HG03095 (cell line): ENCODE measurements around the gene CRISPLD2.
"Not testable (repeated sequence)": the region's sequence is repeated elsewhere in the genome, so short reads cannot be mapped to it uniquely, and the experiment has no call there.

Experiments used
- ATAC-seq: cut with Tn5 transposase; IDR thresholded peaks from one replicate; pipeline ENCODE4 v1.9.1; 2021; ENCODE audit warnings: moderate library complexity; ENCODE audit not compliant: unreplicated experiment

CRISPLD2 gene

DNA sequence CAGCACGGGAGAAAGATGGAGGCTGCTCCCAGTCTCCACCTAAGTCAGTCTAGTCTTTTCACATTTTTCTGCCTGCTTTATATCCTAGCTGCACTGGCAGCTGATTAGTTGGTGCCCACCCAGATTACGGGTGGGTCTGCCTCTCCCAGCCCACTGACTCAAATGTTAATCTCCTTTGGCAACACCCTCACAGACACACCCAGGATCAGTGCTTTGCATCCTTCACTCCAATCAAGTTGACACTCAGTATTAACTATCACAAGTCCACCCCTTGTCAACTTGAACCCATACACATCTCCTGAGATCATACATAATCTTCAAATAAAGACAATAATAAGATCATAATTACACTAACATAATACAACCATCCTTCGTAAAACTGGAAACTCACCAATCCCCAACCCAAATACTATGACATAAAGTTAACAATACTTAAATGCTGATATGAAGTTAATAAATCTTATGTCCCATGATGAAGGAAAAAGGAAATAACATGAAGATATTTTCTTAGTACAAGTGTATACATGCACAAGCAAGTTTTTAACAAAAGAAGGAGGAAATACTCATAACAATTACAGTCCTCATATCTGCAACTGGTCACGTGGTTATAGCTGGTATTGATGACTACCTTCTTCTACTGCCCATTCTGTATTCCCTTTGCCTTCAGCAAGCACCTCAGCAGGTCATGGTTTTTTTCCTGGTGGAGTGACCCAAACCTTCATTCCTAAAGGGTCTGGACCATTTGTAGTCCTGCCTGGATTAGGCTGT, 35.8 kb downstream of the CRISPLD2 start:
- not testable (repeated sequence) for ATAC-seq

- ATAC-seq: not testable (repeated sequence)
These were observed 36.4 kb downstream of the CRISPLD2 start for GRCh38 chr16:84856203-84856581.

- not testable (repeated sequence) for ATAC-seq
These were observed 37.0 kb downstream of the CRISPLD2 start for GRCh38 chr16:84856811-84857210.

DNA sequence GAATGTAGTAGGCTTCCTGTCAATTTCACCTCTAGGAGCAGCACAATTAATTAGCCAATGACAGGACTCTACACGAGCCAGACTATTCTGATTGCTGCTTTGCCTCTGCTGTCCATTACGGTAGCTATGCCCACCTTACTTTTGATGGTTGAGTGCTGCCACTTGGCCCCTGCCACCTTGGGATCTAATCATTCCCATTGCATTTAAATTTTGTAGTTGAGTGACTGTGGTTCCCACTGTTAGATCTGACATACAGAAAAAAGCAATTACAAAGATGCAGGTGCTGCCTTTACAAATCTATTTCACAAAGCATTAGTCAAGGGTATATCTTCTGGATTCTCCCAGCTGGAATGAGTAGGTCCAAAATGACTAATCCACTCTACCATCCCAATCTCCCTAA, 39.9 kb downstream of the CRISPLD2 start:
- no peak for ATAC-seq

- ATAC-seq: no peak
These were observed 40.6 kb downstream of the CRISPLD2 start for GRCh38 chr16:84860383-84860782.

DNA sequence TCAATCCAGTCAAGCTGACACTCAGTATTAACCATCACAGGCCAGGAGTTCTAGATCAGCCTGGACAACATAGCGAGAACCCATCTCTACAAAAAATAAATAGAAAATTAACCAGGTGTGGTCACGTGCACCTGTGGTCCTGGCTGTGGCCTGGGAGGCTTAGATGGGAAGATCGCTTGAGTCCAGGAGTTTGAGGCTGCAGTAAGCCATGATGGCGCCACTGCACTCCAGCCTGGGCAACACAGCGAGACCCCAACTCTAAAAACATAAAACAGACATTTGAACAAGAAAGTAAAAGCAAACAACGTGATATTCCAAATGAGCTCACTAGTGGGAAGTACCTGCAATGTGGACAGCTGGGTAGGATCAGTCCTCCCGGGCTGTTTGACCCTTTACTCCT, 41.9 kb downstream of the CRISPLD2 start:
- no peak for ATAC-seq

DNA sequence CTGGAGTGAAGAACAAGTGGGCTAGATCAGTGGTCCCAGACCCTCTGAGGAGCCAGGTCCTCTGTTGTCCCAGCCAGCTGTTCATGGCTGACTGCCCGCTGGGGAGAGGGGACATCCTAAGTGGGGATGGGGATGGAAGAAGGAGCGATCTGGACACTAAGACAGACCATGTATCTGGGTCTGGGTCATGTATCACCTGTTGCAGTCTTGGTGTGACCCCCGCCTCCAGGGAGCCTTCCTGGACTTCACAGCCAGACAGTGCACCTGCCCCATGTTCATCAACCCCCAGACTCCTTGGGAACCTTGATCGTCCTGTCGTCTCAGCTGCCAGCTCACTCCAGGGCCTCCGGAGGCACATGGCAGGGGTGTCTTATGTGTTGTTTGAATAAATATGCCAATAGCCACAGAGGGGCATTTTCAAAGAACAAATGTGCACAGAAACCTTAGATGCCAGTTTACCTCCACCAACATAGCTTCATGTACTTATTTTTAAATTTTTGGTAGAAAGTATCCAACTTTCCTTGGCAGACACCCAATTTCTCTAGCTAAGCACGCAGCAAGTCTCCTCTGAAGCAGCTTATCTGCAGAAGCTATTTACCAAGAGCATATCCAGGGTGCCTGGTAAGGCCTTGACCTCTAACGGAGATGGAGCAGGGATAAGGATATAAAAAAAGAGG, 43.2 kb downstream of the CRISPLD2 start:
- no peak for ATAC-seq

GRCh38 chr16:84863481-84863814, 43.7 kb downstream of the CRISPLD2 start:
- ATAC-seq: no peak

DNA sequence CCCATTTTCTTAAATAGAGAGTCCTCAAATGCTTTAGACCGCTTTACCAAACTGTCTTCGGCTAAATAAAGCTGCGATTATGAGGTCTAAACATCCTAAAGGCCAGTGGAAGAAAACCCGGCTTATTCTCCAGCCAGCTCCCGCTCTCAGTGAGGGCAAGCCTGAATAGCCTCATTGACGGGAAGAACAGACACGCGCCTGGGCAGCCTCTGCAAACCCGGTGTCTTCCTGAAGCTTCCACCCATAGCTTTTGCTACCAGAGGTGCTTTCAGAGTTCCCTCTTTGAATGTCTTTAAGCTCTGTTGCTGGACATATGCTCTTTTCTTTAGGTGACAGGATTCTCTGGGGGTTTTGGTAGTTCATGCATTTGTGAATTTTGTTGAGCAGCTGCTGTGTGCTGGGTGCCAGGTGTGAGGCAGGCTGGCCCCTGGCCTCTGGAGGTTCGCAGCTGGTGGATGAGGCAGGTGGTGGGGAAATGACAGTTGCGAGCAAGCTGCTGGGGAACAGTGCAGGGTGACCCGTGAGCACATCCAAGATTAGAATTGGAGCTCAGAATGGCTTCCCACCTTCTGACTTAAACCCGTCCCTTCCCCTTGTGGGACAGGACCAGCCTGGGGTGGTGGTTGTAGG, 44.7 kb downstream of the CRISPLD2 start:
- ATAC-seq: no peak

GRCh38 chr16:84867696-84868095, 47.9 kb downstream of the CRISPLD2 start:
- ATAC-seq: no peak

GRCh38 chr16:84868328-84868727, 48.5 kb downstream of the CRISPLD2 start:
- ATAC-seq: no peak

GRCh38 chr16:84868829-84869472, 49.2 kb downstream of the CRISPLD2 start:
- no peak for ATAC-seq

- ATAC-seq: no peak
These were observed 49.7 kb downstream of the CRISPLD2 start for GRCh38 chr16:84869473-84869845.

DNA sequence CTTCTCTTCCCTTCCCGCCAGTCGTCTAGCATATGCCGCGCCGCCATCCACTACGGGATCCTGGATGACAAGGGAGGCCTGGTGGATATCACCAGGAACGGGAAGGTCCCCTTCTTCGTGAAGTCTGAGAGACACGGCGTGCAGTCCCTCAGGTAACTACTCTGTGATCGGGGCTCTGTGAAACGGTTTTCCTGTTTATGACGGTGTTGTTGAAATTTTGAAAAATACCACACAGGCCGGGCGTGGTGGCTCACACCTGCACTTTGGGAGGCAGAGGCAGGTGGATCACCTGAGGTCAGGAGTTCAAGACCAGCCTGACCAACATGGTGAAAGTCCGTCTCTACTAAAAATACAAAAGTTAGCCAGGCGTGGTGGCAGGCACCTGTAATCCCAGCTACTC, 53.2 kb downstream of the CRISPLD2 start:
- ATAC-seq: not testable (repeated sequence)

DNA sequence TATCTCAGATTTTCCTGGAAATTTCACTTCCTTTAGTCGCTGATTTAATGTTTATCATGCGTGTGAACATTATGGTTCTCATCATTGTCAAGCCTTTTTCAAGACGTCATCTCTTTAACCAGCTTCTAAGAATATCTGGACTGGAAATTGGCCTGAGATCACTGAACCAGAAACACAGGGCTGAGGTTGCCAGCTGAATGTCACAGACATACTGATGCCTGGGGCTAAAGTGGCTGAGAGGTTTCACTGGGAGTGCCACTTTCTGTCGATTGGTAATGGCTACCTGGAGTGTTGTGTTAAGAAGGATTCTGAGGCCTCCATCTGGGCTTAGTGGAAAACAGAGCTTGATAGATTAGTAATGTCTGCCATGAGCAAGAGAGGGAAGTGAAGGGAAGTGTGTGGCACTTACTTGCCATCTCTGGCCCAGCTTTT, 54.2 kb downstream of the CRISPLD2 start:
- ATAC-seq: no peak

- ATAC-seq: no peak
These were observed 54.8 kb downstream of the CRISPLD2 start for GRCh38 chr16:84874553-84874952.

DNA sequence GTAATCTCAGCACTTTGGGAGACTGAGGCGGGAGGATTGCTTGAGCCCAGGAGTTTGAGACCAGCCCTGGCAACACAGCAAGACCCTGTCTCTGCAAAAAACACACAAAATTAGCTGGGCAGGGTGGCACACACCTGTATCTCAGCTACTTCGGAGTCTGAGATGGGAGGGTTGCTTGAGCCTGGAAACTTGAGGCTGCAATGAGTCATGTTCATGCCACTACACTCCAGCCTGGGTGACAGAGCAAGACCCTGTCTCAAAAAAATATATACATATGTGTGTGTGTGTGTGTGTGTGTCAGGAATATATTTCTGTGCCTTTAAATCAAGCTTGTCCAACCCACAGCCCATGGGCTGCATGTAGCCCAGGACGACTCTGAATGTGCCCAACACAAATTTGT, 55.2 kb downstream of the CRISPLD2 start:
- no peak for ATAC-seq

- ATAC-seq: no peak
These were observed 56.1 kb downstream of the CRISPLD2 start for GRCh38 chr16:84875846-84876245.

DNA sequence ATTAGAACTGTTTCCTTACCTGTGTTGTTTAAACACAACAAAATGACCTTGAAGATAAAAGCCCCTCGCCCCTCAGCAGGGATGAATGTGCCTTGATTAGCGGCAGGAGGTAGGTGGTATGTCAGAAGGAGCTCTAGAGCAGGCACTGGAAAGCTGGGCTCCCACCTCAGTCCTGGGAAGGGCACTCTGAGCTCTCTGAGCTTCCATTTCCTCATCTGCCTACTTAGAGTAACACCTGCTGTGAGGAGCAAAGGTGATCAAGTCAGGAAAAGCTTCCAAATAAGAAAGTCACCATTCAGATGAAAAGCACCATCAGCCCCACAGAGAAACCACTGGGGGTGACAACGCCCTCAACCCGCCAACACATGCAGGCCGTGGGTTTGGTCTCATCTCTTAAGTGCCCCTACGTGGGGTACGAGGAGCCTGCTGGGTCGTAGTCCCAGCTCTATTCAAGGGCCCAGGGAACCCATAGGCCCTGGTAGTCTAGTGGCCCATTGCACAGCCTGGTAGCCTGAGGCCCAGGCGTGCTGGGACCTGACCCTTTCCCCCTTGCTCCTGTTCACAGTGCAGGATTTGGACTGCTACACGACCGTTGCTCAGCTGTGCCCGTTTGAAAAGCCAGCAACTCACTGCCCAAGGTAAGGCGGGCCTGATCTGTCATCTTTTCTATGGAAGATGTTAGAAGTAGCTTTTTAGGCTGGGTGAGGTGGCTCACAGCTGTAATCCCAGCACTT, 57.3 kb downstream of the CRISPLD2 start:
- ATAC-seq: no peak

DNA sequence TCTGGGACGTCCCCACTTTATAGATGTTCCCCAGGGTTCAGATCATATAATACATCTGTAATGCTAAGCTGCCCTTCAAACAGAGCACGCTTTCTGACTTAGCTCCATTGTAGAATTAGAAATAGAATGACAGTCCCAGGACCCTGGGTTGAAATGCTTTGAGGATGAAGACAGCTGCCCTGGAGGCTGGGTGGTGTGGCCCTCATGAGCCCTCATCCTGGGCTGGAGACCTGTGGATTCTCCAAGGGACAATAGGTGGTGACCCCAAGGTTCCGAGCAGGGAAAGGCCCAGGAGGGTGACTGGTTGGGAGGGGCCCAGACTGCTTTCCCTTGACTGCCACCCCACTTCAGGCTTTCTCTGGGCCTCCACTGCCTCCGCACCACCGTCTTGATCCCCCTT, 59.0 kb downstream of the CRISPLD2 start:
- no peak for ATAC-seq
